NCI-H69 (cell line): ENCODE data around the gene DYNC1I1.

Experiments used
- DNase-seq: peaks from one replicate; lab custom pipeline; 2025; lab: John Stamatoyannopoulos, UW

DYNC1I1 gene

DNA sequence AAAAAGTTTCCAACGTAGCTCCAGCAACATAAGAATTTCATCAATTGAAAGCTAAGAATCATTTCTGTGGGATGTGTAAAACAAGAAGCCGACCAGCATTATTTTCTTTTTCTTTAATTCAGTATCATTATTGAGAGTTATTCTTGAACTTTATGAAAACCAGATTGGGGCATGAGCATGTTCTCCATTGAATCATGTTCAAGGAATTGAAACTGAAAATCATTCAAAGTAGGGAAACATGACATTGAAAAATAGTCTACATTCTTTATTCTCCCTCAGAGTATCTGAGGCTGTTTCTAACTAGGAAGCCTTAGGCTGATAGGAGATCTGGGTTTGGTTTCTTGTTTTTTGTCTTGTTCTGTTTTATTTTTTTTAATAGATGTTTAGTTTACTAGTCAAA, 253.7 kb downstream of the DYNC1I1 start:
- DNase-seq: no peak

DNA sequence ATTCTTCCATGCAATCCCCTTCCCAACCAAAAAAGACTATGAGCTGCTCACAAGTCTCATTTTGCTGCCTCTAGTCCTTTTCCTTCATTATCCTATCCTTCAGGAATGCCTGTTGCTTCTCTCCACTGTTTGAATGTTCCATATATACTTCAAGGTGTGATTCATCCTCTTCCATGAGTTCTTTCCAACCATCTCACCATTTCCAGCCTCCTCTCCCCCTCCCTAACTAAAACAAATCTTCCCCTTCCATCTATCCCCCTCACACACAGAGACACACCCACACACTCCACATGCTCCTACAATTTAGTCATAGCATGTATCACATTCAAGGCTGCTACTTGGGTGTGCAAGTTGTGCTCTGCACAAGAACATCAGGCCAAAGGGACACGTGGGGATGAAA, 254.3 kb downstream of the DYNC1I1 start:
- DNase-seq: no peak

DNA sequence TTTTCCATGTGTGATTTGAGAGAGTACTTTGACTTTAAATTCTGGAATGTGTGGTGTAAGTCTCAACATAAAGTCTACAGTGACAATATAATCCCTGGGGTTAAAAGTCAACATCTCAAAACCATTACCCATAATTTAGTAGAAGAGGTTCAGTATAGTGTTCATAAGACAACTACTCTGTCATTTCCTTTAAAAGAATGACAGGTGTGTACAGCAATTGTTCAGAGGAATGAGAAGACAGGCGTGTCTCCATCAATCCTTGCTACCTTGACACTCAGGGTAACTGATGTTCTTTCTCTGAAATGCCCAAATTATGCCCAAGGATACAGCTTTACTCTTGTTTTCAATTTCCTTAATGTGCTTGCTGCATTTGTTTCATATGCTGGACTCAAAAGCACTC, 256.4 kb downstream of the DYNC1I1 start:
- DNase-seq: no peak

DNA sequence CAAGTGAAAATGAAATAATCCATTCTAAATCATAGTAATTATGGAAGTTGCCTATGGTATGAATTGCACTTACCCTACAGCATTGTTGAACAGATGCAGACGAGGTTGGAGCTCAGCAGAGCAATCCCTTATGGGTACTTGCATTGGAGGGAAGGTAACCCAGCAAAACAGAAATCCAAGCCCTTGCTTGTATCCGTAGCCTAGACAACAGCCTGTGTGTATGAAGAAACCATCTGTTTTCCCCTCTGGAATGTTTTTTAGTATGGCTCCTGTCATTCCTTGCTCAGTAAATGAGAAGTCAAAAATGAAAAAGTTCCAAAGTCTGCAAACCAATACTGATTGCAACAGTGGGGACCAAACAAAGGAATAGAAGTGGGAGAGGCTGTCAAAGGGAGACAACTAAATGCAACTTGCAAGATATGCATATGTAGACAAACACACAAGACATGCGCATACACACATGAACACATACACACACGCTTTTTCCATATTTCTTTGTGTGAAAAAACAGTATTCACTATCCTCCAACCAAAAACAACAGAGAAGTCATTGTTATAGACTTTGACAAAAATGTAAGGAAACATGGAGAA, 260.8 kb downstream of the DYNC1I1 start:
- DNase-seq: peak; percentile 92

DNA sequence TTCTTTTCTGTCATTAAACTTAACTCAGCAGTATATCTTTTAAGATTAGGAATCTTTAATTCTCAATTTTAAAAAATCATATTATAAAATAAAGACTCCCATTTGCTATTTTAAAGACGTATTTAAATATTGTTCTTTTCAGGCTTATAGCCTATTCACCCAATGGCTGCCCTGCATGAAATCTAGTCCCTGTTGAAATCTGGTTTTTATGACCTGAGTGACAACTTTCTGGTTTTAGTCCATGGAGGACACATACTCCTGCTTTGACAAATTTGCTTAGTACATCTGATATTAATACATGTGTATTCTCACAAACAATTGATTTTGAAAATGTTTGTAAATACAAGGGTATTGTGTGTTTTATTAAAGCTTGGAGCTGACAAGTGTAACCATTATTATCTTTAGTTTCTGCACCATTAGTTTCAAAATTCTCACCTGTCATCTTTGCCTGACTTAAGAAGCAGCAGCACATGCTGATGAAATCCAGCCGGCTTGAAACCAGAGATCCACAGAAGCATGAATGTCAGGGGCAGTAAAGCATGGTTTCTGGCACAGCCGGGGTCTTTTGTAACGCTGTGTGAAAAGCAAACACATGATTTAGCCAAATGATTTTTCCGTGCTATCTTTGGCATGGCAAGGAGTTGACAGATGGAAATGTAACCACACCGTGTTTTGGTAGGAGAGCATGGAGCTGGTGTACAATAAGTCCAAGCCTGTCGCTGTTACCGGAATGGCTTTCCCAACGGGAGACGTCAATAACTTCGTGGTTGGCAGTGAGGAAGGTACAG, 262.8 kb downstream of the DYNC1I1 start:
- peak; percentile 99 for DNase-seq

DNA sequence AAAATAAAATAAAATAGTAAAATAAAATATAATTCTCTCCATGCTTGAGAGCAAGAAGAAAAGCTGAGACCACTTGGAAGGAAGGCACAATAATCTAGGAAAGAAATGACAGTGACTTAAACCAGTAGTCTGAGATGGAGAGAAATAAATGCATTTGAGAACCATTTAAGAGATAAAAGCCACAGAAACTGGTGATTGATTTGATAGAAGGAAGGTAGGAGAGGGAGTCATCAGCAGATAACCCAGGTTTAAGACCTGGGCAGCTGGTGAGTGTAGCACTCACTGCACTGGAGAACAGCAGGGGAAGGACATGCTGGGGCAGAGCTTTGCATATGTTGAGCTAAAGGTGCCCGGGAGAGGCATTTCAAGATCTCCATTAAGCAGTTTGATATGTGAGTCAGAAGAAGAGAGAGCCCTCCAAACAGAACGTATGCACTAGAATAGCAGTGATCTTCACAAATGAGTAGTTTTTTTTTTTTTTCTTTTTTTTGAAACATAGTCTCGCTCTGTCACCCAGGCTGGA, 268.0 kb downstream of the DYNC1I1 start:
- peak; percentile 62 for DNase-seq

DNA sequence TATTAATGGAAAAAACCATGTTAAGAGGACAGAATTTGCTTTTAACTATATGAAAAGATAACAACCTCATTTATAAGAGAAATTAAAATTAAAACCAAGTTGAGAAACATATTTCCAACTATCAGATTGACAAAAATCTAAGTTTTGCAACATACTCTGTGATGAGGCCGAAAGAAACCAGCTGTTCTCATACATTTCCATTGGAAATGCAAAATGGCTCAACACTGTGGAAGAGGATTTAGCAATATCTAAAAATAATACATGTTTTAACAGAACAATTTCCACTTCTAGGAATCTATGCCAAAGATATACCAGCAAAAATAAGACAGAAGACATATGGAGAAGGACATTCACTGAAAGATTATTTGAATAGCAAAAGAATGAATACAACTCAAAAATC, 268.8 kb downstream of the DYNC1I1 start:
- no peak for DNase-seq

DNA sequence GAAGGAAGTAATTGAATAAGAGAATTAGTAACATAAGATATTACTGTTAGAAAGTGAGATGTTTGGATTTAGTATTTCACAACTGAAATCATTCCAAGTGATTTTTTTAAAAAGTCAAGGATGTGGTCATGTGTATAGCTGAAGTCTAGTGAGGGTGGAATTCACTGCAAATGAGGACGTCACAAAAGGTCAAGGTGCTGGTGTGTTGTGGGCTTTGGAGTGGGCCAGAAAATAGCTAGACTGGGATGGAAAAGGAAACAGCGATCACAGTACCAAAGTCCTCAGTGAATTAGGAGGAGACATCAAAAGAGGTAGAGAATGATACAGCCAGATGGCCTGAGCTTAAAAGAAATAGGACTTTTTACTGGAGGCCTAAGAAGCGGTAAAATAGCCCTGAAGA, 272.8 kb downstream of the DYNC1I1 start:
- no peak for DNase-seq

DNA sequence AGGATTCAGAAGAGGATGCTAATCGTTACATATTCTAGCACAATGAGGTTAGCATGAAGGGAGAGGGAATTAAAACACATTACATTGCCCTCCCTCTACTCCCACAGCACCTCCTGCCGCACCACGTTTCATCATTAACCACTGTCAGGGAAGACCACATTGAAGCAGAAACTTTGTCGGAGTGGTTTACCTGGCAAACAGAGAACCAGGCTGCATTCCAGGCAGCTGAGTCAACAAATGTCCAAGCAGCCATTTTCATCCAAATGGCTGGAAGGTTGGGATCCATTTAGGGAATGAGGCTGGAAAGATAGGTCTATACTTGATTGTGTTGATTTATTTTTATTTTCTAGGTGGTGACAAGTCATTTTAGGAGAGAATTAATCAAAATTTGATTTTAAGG, 273.6 kb downstream of the DYNC1I1 start:
- peak; percentile 87 for DNase-seq

DNA sequence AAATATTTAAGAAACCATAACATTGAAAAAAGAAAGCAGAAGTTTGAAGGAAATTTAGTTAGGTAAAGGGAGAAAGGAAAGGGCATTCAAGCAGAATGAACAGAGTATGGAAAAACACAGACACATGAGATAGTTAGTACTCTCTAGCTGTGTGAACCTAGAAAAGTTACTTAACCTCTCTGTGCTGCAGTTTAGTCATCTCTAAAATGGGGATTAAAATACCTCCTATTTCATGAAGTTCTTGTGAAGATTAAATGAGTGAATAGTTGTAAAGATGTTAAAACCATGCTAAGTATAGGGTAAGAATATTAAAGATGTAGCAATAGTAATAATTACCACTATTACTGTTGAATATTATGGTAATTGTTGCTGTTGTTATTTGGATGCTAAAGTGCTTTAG, 279.9 kb downstream of the DYNC1I1 start:
- DNase-seq: no peak

DNA sequence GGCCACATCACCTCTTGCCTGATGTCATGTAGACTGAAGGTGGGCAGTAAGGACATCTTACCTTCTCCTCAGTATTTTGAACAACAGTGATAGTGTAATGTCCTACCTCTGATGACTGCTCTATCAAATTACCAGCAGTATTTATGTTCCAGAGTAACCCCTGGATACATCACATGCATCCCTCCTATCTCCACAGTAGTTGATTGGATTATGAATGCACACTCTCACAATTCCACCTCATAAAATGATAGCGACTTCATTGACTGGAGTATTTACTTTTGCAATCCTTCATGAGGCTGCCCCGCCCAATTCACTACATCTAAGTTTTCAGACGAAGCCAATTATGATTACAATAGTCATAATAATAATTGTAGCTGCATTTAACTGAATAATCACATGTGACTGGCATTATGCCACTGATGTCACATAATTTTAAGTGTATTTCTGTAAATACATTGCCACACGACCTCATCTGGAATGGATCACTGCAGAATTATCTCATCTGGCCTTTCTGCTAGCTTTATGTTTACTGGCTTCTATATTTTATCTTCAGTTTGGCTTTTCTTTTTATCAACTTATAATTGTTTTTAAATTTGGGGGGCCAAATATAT, 280.6 kb downstream of the DYNC1I1 start:
- DNase-seq: peak; percentile 86

DNA sequence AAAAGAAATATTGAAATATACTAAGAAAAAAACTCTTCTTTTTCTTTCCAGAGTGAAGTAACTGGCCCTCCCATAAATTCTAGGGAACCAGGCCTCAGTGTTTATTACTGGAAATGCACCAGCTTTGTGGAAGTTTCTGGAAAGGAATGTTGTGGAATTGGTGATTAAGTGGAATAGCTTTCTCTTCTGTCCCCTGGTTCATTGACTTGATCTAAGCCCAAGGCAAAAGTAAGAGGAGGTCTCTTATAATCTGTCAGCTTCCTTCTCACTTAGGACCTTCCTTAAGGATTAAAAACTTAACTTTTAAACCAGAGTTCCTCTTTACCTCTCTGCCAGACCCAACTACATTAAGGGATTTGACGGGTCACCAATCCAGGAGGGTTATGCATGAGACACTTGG, 283.4 kb downstream of the DYNC1I1 start:
- DNase-seq: no peak

DNA sequence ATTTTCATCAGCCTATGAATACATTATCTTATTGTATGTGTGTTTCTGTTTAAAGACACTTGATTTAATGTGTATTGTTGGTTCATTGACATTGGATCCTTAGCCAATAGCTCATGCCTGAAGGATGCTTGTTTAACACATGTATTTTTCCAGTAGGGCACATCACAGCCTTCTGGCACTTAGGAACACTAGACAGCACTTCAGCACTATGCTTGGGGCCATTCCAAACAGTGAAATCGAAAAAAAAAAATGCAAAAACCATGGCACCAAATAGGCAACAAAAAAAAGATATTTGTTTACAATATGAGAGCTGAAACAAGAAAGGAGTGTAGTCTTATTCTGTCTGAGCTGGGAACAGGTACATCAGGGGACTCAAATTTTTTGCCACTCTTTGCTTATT, 286.7 kb downstream of the DYNC1I1 start:
- DNase-seq: no peak

DNA sequence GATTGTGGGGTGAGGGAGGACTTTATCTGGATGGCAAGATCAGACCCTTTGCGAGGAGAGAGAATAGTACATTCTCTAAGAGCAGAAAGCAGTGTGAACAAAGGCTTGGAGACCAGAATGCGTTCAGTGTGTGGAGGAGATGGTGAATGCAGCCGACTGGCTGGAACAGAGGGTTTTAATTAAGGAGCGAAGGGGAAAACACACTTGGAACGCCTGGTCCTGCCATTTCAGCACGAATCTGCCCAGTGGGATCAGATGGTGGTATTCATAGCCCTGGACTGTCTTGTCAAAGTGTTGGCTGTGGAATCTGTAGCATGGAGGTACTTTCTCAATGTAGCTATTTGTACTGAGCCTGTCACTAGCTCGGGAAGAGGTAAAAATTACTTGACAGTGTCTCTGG, 288.7 kb downstream of the DYNC1I1 start:
- DNase-seq: no peak

DNA sequence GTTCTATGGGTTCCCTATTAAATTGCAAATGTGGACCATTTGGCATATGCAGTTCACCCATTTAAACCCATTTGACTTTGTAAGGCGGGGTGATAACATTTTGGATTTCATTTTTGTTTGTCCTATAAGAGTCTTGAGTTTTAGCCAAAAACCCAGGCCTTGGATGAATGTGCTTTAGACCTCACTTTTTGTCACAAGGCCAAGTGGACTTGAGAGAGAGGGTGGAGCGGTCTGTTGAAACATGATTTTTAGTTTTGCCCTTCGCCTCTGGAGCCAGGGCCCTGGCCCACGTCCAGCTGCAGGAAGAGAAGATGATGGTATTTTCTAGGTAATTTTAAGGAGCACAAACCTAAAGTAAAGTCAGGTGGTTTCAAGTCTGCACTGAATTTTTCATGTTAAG, 289.5 kb downstream of the DYNC1I1 start:
- peak; percentile 63 for DNase-seq

DNA sequence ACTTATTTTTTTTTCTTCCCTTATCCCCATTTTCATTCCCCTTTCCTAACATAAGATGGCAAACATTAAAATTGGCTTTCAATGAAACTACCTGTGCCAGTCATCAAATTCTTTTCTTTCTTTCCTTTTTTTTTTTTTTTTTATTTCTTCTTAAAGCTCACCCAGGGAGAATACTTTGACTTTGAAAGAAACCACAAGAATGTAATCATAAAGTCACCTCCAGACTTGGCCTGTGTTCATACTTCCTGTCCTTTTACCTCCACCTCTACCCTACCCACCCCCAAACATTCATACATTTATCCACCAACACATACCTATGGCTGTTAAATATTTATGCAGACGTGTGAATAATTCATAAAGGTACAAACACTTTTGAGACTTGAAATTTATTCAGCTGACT, 295.0 kb downstream of the DYNC1I1 start:
- peak; percentile 35 for DNase-seq

DNA sequence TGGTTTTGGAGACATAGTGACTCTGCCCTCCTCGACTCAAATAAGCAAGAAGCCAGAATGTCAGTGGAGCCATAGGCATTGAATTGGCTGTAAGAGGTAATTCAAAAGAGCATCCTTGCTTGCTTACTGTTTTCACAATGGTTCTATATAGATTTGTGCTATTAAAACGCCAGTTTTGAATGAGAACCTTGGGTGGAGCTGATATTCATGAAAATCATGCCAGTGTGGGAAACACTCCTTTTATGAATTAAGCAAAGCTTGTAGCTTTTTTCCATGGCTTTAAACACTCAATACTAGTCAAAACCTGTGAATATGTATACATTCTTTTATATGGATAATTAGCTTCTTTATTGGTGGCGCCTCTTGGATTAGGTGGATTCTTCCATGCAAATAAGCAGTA, 297.0 kb downstream of the DYNC1I1 start:
- DNase-seq: peak; percentile 77

DNA sequence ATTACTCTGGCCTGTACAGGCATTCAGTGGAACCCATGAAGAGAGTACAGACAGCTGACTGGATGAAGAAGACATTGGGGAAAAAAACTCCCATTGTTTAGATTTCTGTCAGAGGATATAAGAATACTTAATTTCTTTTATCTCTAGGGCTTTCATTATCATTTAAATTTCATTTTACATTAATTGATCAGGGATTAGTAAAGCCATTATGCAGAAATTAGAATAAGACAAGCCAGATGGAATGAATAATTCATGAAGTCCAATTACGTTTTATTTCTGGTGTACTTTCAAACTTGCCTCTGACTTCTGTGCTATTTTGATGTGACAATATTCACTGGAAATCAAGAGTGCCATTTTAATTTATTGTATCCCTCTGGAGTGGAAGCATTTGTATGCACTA, 302.5 kb downstream of the DYNC1I1 start:
- peak; percentile 66 for DNase-seq

DNA sequence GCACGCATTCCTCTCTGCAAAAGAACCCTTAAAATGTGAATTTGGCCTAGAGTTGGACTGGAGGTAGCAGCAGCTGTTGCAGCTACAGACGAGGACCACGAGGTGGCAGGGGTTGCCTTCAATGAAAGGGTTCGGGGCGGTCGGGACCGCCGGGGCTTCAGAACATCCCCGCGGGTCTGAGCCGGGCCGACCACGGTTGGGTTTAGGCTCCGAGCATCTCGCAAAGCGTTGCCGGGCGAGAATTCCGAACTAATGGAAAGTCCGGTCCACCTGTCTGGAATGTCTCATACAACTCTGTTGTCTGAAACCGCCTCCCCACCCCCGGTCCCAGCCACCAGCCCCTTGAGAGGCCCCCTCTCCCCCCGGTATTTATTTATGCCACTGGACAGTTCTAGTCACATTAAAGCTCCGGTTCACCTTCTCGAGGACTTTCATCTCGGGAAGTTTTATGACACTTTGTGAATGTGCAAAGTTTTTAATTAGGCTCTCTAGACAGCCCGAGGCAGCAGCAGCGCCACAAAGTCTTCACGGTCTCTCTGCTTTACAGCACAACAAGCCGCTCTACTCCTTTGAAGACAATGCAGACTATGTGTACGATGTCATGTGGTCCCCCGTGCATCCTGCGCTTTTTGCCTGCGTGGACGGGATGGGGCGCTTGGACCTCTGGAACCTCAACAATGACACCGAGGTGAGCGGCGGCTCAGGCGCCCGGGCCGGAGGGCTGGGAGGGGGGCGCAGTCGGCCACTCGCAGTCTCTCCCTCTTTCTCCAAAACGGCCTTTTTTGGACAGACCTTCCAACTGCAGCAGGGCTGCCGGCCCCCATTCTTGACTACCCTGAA, 303.4 kb downstream of the DYNC1I1 start:
- peak; percentile 98 for DNase-seq

DNA sequence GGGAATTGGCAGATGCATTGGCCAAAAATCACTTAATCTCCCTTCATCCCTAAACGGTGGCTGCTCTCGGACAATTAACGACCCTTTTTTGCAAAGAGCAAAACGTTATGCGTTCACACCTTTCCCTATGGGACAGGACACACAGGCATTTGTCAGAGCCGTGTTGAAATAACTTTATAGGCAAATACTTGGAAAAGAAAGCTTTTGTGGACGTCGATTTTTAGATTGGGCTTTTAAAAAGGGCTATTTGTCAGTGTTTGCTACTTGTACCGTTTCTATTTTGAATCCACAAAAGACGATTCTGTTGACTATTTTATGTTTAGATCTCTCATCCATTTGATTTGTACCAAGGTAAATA, 304.0 kb downstream of the DYNC1I1 start:
- no peak for DNase-seq

DNA sequence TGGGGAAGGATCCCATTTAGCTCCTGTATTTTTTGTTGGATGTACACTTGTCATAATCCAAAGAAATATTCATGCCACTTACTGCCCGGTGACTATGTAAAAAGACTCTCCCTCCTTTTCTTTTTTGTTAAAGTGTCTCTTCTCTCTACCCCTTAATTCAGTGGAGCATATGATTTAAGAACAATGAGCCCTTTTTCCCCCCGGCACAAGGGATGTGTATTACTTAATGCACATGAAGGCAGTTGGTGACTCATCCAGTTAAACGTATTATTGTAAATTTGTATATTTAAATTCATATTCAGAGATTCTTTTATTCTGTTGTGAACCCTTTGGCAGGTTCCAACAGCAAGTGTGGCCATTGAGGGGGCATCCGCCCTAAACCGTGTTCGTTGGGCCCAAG, 307.7 kb downstream of the DYNC1I1 start:
- DNase-seq: peak; percentile 97

DNA sequence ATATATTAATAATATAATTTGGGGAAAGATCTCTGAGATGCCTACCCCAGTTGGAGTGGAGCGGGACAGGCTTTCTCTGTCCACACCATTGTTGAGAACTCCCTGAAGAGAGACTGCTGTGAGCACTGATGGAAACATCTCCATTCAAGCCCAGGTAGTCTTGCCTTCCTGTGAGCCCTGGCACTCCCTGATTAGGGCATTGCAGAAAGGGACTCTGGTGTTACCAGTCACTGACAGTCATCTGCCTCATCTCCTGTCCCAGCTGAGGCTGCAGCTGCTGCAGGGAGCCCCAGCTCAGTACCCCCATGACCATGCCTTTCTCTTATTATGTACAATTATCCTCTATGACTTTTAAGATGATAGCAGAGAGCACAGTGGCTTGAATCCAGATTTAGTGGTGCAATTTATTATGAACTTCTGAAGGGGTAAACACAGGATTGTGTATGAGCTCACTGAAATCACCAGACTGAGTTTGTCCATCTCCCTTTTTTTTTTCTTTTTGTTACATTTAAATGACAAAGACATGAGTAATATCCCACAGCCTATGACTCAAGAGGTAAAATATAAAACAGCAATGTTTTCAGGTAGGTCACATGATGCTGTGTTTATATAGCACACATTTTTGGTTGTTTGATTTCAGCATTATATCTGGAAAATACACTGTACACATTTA, 312.7 kb downstream of the DYNC1I1 start:
- DNase-seq: peak; percentile 97
